A549 treated with AZD9567 at 1 μM for 4 hours (cell line): ENCODE measurements around the gene OSTF1. TPM values are rescaled to one million over a fixed set of nuclear protein-coding genes. Genes with fewer than 3 reads are reported as not detected.

Experiments used
- total RNA-seq: library from RNA; stranded (reverse); fragments of 200-300 nt; extraction: Qiagen RNA extraction; gene quantifications from 5 replicates; pipeline ENCODE4 v1.2.3, GENCODE V29; 2022; ENCODE audit not compliant: insufficient read depth

Gene OSTF1
- 15.7 to 19.9 TPM (median 16.4 TPM) in 5 replicates for total RNA-seq

GRCh38 chr9:75087824-75088645, at the start of gene OSTF1, which contains the start of gene NMRK1:
TSS of gene OSTF1 (plus strand) at chr9:75088514. CDS start at chr9:75088693, 179 bp downstream.
TSS of gene NMRK1 (minus strand) at chr9:75088155. CDS start at chr9:75083115, 5,040 bp downstream.

Other genes starting within 250 kb of the OSTF1 start
- gene TRPM6, start 200.6 kb upstream of the OSTF1 start, total RNA-seq: 0.91 to 1.5 TPM (median 1.3 TPM) in 5 replicates
- gene C9orf40, start 135.6 kb upstream of the OSTF1 start, total RNA-seq: 9.6 to 11.9 TPM (median 11.5 TPM) in 5 replicates
- 11.3 to 22.8 TPM (median 13.1 TPM) in 5 replicates for gene CARNMT1, start 60.2 kb upstream of the OSTF1 start, total RNA-seq
- gene NMRK1, start 359 bp upstream of the OSTF1 start, total RNA-seq: 1.8 to 6.8 TPM (median 5.1 TPM) in 5 replicates